ENCODE results near the gene NREP.

- no peak for TF ChIP-seq CTCF (conservative IDR thresholded peaks at IDR 0.05 in 1 of 2, IDR thresholded peaks at IDR 0.05 in 1 of 2; ENCODE audit: low read depth in 1 of 2, low read length in 2 of 2)
- no peak for TF ChIP-seq EZH2 (IDR thresholded peaks at IDR 0.05; ENCODE audit: low read length, missing control alignments)
These were observed 8.9 kb upstream of the NREP start for GRCh38 chr5:111765613-111766571.
